Measurements from ENCODE around the gene ACR.

- TF ChIP-seq CTCF (conservative IDR thresholded peaks at IDR 0.05; ENCODE audit: low read depth in 2 of 2) (no peak), EZH2 (IDR thresholded peaks at IDR 0.05; ENCODE audit: low read depth, unreplicated experiment) (no peak), POLR2AphosphoS5 (IDR thresholded peaks at IDR 0.05; ENCODE audit: low read depth) (no peak), REST (IDR thresholded peaks at IDR 0.05; ENCODE audit: unreplicated experiment) (no peak)
These were observed 734 bp downstream of the ACR start for GRCh38 chr22:50738649-50739227.
